ENCODE results near the gene RMRP. TPM values are rescaled to one million over a fixed set of nuclear protein-coding genes. Genes with fewer than 3 reads are reported as not detected.
"Not testable (repeated sequence)": the region's sequence is repeated elsewhere in the genome, so short reads cannot be mapped to it uniquely, and the experiment has no call there.

Gene RMRP
- total RNA-seq, 1 experiment from 2014 or later, result 1,768 TPM

DNA sequence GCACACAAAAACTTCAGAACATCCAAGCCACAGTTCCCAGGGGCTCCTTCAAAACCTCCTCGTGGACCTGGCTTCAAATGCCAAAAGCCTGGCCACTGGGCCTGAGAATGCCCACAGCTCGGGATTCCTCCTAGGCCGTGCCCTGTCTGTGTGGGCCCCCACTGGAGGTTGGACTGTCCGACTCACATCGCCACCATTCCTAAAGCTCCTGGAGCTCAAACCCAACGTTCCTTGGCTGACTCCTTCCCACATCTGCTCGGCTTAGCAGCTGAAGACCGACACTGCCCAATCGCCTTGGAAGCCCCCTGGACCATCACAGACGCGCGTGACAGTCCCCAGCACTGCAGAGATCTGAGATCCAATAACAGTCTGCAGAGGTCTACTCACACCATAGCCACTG is 14.8 kb downstream of the RMRP start:
- DNase-seq (ENCODE audit: low spot score), result no peak

DNA sequence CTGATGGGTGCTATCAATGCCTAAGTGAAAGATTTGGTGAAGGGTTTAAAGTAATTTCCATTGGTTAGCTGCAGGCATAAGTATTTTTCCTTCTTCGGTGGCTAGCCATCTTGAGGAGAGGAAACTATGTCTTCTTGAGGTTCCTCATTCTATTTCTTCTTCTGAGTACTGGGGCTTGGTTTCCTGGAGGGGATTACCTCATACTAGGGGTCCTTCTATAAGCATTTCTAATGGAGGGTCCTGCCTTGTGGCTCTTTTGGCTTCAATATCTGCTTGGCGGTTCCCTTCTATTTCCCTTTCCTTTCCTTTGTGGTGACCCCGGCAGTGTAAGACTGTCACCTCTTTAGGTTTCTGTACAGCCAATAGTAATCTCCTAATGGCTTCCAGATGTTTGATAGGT is 16.3 kb downstream of the RMRP start:
- not testable (repeated sequence) for DNase-seq (ENCODE audit: low spot score)

DNA sequence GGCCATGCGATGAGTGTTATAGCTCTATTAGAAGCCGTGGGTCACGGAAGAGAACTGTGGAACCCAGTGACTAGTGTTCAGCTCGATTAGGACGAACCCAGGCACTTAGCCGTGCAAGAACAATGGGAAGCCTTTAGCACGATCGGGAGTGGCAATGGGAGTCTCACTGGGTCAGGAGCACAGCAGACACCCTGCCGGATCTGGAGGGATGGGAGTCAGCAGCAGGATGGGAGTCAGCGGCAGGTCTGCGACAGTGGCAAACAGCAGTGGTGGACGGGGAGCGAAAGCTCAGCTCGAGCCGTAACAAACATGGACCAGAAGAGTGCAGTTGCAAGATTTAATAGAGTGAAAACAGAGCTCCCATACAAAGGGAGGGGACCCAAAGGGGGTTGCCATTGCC is 17.4 kb downstream of the RMRP start:
- DNase-seq (ENCODE audit: low spot score), result not testable (repeated sequence)

DNA sequence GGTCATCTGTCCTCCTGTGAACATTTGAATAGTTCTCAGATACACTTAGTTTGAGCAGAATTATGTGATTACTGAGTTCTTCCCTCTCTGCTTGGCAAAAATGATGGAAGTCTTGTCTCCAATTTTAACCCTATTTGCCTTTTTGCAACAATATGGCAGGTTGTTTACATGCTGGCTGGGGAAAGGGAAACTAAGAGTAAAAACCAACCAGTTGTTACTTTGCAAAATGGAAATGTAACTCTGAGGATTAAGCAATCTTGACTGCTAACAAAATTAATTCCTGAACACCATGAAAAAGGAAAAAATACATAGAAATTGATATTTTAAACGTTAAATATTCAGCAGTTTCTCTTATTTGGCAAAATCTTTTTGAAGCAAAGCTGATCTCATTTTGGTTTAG is 18.2 kb downstream of the RMRP start:
- DNase-seq (ENCODE audit: low spot score), result no peak

DNA sequence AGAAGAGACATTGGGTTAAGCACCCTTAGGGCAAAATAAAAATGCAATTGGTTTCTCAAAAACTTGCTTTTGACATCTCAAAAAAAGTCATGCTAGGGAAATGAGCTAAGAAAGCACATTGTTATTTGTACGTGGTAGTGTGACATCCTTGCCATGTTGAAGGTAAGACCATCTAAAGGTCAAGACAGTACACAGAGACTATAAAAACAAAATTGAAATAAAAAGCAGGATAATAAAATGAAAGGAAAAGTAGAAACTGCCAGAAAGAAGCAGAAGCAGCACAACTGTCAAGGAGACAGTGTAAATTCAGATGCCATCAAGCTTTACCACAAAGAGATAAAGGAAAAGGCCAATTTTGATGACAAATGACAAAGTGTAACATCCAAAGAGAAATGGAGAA is 18.6 kb downstream of the RMRP start:
- not testable (repeated sequence) for DNase-seq (ENCODE audit: low spot score)

DNA sequence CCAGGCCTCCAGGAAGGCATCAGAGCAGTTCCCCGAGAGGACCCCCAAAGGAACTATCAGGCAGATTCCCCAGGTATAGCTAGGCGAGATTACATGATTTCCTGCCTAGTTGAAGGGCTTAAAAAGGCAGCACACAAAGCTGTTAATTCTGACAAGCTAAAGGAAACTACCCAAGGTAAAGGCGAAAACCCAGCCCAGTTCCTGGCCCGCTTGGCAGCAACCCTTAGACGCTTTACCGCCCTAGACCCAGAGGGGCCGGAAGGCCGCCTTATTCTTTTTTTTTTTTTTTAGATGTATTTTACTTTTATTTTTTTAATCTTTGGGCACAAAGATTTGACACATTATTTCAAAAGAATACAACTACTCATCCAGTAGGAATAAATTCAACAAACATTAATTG is 19.1 kb downstream of the RMRP start:
- DNase-seq (ENCODE audit: low spot score), result not testable (repeated sequence)

DNA sequence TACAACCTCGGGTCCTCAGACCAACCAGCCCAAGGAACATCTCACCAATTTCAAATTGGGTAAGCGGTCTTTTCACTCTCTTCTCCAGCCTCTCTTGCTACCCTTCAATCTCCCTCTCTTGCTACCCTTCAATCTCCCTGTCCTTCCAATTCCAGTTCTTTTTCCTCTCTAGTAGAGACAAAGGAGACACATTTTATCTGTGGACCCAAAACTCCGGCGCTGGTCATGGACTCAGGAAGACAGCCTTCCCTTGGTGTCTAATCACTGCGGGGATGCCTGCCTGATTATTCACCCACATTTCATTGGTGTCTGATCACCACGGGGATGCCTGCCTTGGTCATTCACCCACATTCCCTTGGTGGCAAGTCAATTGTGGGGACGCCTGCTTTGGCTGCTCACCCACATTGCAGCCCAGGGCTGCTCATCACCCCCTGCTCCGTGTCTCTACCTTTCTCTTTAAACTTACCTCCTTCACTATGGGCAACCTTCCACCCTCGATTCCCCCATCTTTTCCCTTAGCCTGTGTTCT is 20.3 kb downstream of the RMRP start:
- DNase-seq (ENCODE audit: low spot score), result not testable (repeated sequence)

DNA sequence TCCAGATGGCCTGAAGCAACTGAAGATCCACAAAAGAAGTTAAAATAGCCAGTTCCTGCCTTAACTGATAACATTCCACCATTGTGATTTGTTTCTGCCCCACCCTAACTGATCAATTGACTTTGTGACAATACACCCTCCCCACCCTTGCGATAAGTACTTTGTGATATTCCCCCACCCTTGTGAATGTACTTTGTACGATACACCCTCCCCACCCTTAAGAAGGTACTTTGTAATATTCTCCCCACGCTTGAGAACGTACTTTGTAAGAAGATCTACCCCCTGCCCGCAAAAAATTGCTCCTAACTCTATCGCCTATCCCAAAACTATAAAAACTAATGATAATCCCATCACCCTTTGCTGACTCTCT is 21.0 kb downstream of the RMRP start:
- DNase-seq (ENCODE audit: low spot score), result not testable (repeated sequence)

DNA sequence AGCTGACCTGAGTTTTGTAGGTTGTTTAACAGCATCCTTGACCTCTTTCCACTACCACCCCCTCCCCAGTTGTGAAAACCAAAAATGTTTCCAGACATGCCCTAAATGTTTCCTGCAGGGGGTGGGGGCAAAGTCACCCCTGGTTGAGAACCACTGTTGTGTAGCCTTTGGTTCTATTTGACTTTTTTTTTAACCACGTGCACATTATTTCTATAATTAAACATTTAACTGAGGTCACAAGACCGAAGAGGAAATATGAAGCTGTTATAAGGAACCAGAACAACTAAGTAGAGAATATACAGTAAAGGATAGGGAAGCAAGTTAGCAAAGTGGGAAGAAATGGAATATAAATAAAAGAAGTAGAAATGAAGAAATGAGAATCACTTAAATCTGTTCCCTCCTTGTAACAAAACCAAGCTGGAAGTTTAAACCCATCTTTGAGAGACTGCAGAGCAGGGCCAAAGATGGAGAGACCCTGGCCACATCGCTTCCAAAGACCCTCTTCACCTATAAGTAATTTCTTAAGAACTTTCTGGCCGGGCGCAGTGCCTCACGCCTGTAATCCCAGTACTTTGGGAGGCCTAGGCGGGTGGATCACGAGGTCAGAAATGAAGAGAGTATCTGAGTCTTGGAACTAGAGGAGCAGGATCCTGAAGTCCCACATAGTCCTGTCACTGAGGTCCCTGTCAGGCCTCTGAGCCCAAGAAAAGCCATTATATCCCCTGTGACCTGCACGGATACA is 21.5 kb downstream of the RMRP start:
- no peak for DNase-seq (ENCODE audit: low spot score)

DNA sequence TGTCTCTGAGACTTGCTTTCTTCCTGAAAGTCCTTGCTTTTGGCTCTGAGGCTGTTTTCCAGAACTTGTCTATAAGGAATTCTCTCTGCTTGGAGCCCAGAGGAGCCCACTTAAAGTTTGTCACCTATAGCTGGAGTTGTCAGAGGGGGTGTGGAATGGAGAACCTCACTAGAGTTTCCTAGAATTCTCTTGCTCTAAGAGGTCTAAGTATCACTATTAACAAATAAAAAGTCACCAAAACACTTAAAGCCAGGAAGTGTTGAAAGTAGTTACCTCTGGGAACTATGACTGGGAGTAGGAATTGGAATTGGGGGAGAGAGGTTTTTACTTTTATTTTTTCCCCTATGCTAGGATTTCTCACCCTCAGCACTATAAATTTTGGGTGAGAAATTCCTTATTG is 22.1 kb downstream of the RMRP start:
- no peak for DNase-seq (ENCODE audit: low spot score)

DNA sequence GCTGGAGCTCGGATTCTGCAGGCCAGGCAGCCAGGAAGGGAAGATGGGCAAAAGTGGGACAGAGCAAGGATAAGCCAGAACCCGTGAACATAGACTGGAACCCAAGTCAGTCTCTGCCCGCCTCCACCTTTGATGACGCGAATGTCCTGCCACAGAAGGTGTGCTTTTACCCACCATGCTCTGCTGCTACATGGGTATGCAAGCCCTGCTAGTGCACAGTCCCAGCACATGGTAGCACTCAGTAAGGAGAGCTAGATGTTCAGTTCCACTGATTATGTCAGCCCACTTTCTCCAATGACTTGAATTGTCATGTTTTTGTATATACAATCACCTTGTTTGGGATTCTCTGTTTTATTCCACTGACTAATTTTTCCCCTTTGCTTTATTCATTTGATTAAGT is 28.2 kb downstream of the RMRP start:
- DNase-seq (ENCODE audit: low spot score), result no peak

DNA sequence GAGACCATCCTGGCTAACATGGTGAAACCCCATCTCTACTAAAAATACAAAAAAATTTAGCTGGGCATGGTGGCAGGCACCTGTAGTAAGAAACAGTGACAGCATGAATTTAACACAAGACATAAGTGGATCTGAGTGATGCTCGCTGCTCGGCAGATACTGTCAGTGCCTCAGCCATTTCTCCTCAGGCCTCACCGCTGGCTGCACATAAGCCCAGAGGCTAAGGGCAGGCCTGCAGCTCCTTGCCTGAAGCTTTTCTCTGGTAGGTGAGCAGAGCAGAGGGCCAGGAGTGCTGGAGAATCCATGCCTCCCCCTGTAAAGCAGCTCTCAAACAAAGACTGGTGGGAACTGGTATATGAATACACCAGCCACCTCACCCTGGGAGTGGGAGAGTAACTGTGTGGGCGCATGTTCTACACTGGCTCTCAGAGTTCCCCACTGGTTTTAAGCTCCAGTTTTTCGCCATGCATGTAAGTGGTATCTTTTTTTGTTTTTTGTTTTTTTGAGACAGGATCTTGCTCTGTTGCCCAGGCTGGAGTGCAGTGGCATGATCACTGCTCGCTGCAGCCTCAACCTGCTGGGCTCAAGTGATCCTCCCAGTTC is 29.3 kb downstream of the RMRP start:
- DNase-seq (ENCODE audit: low spot score), result no peak

DNA sequence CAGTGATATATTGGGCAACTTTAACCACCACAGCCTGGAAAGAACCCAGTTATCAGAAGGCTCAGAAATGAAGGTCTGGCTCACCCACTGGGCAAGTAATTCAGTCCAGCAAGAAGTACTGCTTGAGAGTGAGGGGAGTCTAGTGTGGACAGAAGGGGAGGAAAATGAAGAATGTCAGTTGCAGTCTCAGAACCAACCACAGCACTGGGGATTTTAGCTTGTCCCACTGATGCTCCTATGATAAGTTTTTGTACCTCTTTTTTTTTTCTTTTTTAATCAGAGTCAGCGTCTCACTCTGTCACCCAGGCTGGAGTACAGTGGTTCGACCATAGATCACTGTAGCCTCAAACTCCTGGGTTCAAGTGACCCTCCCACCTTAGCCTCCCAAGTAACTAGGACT is 30.2 kb downstream of the RMRP start:
- DNase-seq (ENCODE audit: low spot score), result no peak

DNA sequence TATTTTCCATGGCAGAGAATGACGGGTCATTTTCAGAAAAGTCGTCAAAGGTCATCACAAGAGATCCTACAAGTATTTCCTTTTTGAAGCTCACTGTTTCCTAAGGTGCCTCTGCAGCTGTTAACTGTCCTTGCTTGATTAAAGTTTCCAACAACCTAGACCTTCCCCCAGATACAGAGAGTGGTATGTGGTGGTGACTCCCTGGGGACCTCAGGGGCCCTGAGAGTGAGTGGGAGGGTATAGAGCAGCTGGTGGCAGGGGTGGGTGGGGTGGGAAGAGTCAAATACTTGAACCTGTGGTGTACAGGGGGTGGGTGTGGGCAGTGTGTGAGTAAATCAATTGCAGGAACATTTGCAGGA is 38.0 kb downstream of the RMRP start:
- DNase-seq (ENCODE audit: low spot score), result no peak

DNA sequence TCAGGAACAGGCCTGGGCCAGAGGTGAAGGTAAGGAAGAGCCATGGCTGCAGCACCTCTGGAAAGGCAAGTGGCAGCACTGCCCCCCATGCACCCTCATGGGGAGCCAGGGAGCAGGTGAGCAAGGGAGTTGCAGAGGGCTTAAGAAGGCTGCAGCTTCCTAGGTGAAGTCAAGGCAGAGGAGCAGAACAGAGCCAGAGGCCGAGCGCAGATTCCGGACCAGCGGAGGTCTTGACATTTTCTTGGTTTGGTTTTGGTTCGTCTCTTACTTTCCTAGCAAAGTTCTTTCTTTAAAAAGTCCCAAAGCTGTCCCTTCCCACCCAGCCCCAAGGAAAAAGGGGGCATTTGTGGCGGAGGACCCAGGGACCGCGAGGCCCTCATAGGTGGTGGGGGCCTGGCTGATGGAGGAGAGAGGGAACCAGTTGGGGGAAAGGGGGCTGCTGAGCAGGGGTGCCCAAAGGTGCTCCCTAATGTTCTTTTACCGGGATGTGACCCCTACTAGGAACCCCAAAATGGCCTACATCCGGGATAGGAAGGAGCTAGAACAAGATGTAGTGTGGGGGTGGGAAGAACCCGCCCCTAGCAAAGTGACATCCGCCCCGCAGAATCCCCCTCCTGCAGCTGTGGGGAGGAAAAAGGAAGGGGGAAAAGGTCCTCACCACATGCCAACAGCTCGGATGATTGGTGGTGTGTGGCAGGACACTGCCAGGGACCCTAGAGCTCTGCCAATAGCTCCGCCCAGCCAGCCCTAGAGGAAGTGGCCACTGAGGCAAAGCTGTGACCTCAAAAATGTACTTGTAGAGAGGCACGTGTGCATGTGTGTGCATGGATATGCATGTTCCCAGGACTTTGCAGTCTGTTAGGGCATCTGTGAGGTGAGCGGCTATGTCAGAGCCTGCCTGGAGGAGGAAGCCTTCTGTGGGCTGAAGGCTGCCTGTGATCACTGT is 38.7 kb downstream of the RMRP start:
- DNase-seq (ENCODE audit: low spot score), result no peak

DNA sequence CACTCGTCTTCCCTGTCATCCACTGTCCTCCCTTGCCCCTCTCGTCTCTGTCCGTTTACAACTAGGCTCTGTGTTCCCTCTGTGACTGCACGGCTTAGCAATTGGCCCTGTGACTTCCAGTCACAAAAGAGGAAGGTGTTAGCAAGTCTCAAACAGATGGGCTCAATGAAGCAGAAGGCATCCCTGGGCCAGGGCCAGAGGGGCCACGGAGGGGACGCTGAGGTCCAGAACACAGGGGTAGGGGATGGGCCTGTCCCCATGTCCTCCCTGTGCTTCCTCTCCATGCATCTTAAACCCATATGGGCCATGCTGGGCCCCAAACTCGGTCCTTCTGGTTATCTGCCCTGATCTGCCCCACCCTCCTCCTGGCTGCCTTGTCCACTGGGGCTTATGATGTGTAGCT is 39.5 kb downstream of the RMRP start, which contains the start of gene CD72:
CD72 (minus strand) TSS at position 89 of the 403 bp plus-strand sequence. CDS start 110 bp downstream, outside the sequence.
- DNase-seq (ENCODE audit: low spot score), result no peak

DNA sequence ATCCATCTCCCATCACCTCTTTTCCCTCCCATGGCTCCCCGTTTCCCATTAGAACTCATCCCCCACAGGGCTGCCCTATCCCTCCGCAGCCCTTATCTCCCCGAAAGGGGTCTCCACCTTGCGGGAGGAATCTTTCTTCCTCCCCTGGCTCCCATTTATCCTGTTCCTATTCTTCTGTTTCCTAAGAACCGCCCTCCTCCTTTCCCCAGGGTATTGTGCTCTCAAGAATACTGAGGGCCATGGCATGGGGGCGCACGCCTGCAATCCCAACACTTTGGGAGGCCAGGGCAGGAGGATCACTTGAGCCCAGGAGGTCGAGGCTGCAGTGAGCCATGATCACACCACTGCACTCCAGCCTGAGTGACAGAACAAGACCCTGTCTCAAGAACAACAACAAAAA is 40.3 kb downstream of the RMRP start:
- DNase-seq (ENCODE audit: low spot score), result no peak

DNA sequence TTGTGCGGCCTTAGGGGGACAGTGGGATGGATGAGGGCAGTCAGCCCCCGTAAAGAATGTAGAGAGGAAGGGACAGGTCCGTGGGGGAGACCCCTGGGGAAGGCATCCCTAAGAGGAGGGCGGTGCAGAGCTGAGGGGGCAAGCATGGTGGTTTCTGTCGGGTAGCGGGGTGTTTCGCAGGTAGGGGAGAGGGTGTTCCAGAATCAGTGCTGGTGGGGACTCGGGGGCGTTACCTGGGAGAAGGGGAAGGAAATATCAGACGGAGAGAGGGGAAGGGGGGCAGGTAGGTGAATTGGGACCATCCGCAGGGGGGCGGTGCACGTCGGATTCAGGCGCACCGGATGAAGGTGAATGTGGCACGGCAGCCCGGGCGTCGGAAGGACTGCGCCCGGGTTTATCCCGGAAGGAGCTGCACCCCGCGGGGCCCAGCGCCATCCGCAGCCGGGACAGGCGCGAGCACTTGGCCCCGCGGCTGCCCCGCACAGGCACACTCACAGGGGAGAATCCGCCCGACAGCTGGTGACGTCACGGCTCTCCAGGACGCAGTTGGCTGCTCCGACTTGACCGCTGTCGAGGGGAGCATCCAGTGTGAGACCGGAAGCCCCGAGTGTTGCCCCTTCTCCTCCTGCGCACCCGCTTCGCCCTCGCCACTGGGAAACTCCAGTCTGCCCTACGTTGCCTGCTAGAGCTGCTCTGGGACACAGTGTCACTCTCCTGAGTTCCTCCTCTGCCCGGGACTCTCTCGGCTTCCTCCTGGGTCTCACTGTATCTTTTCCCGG is 40.9 kb downstream of the RMRP start:
- DNase-seq (ENCODE audit: low spot score), result no peak

DNA sequence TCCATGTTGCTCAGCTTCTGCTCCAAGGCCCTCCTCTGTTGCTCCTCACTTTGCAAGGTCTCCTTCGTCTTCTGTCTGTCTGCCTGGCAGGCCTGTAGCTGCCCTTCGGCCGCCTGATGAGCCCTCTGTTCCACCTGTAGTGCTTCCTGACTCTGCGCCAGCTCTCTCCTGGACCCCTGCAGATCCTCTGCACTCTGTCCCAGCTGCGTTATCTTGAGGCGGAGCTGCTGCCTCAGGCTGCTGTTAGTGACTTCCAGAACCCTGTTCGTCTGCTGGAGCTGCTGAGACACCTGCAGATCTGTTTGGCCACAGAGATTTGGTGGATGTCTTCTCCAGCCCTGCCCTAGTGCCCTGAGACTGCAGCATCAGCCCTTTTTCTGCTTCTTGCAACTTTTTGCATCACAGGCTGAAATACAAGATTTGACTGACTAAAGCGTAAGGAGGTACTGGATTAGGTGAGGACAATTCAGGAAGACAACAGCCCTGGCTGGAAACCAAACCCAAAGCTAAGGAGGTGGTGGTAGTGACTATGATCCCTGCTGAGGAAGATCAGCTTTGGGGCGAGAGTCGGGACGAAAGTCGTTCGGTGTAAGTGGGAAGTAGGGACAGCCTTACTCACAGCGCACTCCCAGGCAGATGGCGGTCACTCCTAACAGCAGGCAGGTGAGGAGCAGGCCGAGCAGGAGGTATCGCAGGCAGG is 41.7 kb downstream of the RMRP start:
- no peak for DNase-seq (ENCODE audit: low spot score)

DNA sequence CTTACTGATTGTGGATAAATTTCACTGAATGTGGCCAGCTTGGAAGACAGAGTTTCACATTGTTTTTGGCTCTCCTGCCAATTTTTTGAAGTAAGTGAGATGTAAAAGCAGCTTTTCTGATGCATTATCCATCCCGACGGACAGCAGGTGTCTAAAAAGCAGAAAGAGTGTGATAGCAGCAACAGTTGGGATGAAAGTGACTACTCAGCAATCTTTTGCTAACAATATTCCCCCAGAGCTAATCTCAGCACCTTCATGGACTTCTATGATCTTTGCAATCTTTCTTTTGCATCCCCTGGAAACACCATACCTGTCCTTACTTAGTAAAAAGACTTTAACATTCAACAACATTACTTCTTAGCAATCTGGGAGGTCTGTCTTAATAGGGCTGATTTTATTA is 45.0 kb downstream of the RMRP start:
- DNase-seq (ENCODE audit: low spot score), result no peak

DNA sequence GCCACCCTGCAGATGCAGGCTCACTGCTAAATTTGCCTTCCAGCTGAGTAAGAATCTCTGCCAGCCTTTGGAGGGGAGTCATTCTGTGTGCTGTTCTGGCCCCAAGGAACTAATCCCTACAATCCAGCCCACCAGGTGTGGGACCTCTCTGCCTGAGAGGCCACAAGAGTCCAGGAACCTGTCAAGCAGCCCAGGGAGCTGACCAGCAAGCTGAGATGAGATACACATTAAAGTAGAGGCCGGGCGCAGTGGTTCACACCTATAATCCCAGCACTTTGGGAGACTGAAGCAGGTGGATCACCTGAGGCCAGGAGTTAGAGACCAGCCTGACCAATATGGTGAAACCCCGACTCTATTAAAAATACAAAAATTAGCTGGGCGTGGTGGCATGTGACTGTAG is 45.8 kb downstream of the RMRP start:
- not testable (repeated sequence) for DNase-seq (ENCODE audit: low spot score)
